GM23248 (cell line): Measurements from ENCODE around the gene ZBTB44.

Experiments
- EZH2 ChIP-seq: fragments of 200-600 bp; sonication (generic); IDR thresholded peaks from 2 replicates; pipeline ENCODE4 v1.6.1; 2018; ENCODE audit warnings: antibody characterized with exemption, mild to moderate bottlenecking; ENCODE audit not compliant: insufficient read depth, poor library complexity, severe bottlenecking
- EZH2phosphoT487 ChIP-seq: fragments of 200-600 bp; sonication (generic); IDR thresholded peaks from 2 replicates; pipeline ENCODE4 v1.6.1; 2018; ENCODE audit warnings: antibody characterized with exemption, moderate library complexity, mild to moderate bottlenecking, low read depth; ENCODE audit not compliant: insufficient read depth

GRCh38 chr11:130244848-130245247 is 69.9 kb downstream of the ZBTB44 start:
- TF ChIP-seq EZH2 (no peak), EZH2phosphoT487 (no peak)
